Activated CD8-positive, alpha-beta T cell treated with anti-CD3 and anti-CD28 coated beads, Interleukin-2, amount 10 ng/mL, durations not matched to agents 7 days and 5 days (primary cell): ENCODE results near the gene CRMP1. TPM values are rescaled to one million over a fixed set of nuclear protein-coding genes. Genes with fewer than 3 reads are reported as not detected.
"Not testable (repeated sequence)": the region's sequence is repeated elsewhere in the genome, so short reads cannot be mapped to it uniquely, and the experiment has no call there.

Experiments used
- ATAC-seq: fragments of 150-1000 bp; cut with Tn5 transposase; one replicate; pipeline ENCODE4 v1.10.0; 2021; ENCODE audit warnings: moderate library complexity
- CTCF ChIA-PET: fragments of 350-600 bp; sonication (Branson Sonifier 250); formaldehyde crosslinking; loops from one replicate; lab custom pipeline; 2021; ENCODE audit warnings: antibody characterized with exemption; lab: Charles Lee
- POLR2A ChIA-PET: fragments of 350-600 bp; sonication (Branson Sonifier 250); formaldehyde crosslinking; loops from one replicate; lab custom pipeline; 2021; ENCODE audit warnings: antibody characterized with exemption; lab: Charles Lee
- DNase-seq: peaks from one replicate; pipeline ENCODE4 v3.0.0-alpha.2; 2020
- H3K27ac Mint-ChIP-seq: one replicate; pipeline ENCODE4 v1.8.0; 2021; ENCODE audit warnings: mild to moderate bottlenecking, mixed read lengths
- H3K27me3 Mint-ChIP-seq: one replicate; pipeline ENCODE4 v1.8.0; 2021; ENCODE audit warnings: low read depth, mixed read lengths
- H3K36me3 Mint-ChIP-seq: one replicate; pipeline ENCODE4 v1.8.0; 2021; ENCODE audit warnings: low read depth, mixed read lengths
- H3K4me1 Mint-ChIP-seq: one replicate; pipeline ENCODE4 v1.8.0; 2021; ENCODE audit warnings: low read depth, mixed read lengths
- H3K4me3 Mint-ChIP-seq: one replicate; pipeline ENCODE4 v1.8.0; 2021; ENCODE audit warnings: mild to moderate bottlenecking, mixed read lengths
- H3K9me3 Mint-ChIP-seq: one replicate; pipeline ENCODE4 v1.8.0; 2022; ENCODE audit warnings: mixed read lengths; ENCODE audit not compliant: insufficient read depth
- total RNA-seq, 2 experiments: library from RNA; stranded (reverse); gene quantifications; one replicate each; pipeline ENCODE4 v1.2.3, GENCODE V29; 2021

CRMP1 gene
- total RNA-seq, 2 experiments from 2014 or later, result not detected

DNA sequence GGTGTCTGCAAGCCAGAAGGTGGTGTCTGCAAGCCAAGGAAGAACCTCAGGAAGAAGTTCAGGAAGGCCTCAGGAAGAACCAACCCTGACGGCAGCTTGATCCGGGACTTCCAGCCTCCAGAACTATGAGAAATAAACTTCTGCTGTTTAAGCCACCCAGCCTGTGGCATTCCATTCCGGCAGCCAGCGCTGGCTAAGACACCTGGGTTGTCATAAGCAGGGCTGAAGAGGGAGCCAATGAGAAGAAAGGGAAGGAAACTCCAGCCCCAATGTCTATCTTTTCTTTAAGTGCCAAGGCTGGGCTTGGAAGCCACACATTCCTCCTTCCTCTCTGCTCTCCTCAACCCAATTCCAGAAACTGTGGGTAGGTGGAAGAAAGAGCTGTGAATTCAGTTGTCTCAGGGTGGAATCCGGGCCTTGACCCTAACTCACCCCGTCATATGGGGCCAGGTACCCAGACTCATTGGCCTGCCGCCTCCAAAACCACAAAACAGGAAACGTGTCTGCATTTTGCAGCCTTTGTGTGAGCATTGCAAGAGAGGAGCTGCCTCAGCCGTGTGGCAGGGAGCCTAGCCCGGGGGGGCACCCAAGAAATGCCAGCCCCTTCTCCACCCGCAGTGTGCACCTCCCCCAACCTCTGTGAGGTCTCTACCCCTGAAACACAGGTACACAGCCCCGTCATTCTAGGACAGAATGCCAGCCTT is 26.8 kb downstream of the CRMP1 start:
- no peaks in the 10 kb centered on the region for H3K9me3 Mint-ChIP-seq
- CTCF ChIA-PET, result no interaction called here
- H3K4me1 Mint-ChIP-seq, result peaks cover 43% of the 10 kb centered on the region
- no peaks in the 10 kb centered on the region for H3K36me3 Mint-ChIP-seq
- peak overlapping the region; percentile 18 for H3K27ac Mint-ChIP-seq
- no peak overlapping the region for H3K4me3 Mint-ChIP-seq
- DNase-seq, result peak; percentile 40
- POLR2A ChIA-PET, result no interaction called here
- H3K27me3 Mint-ChIP-seq, result peaks cover 8% of the 10 kb centered on the region
- peak; percentile 64 for ATAC-seq

DNA sequence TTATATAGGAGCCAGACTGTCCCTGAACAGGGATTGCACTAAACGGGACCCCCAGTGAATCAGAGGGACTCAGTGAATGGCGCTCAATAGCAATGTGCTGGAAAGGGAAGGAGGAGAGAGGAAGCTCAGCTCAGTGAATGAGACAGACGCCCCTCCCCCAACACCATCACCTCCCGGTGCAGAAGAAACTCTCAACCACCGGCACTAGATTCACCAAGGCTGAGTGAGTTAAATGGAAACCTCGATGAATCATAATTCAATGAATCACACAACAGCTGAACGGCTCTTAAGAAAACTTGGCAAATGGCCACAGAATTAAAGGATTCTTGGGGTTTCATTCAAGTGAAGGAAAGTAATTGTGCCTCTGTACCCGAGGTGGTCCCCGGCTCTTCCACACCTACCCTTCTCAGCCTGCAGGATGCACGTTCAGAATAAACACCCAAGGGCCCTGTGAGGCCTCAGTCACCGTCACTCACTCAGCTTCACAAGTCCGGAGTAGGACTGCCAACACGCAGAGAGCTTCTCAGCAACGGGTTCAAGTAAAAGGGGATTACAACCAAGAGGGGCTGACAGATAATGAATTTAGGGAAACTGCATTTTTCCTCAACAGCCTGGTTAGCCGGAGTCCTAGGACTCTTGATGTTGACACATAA is 29.3 kb downstream of the CRMP1 start:
- CTCF ChIA-PET, result no interaction called here
- no peaks in the 10 kb centered on the region for H3K9me3 Mint-ChIP-seq
- POLR2A ChIA-PET, result no interaction called here
- H3K27ac Mint-ChIP-seq, result no peak overlapping the region
- H3K27me3 Mint-ChIP-seq, result peaks cover 2% of the 10 kb centered on the region
- H3K4me3 Mint-ChIP-seq, result no peak overlapping the region
- H3K36me3 Mint-ChIP-seq, result no peaks in the 10 kb centered on the region
- ATAC-seq, result peak; percentile 74
- peaks cover 35% of the 10 kb centered on the region for H3K4me1 Mint-ChIP-seq
- peak; percentile 66 for DNase-seq

DNA sequence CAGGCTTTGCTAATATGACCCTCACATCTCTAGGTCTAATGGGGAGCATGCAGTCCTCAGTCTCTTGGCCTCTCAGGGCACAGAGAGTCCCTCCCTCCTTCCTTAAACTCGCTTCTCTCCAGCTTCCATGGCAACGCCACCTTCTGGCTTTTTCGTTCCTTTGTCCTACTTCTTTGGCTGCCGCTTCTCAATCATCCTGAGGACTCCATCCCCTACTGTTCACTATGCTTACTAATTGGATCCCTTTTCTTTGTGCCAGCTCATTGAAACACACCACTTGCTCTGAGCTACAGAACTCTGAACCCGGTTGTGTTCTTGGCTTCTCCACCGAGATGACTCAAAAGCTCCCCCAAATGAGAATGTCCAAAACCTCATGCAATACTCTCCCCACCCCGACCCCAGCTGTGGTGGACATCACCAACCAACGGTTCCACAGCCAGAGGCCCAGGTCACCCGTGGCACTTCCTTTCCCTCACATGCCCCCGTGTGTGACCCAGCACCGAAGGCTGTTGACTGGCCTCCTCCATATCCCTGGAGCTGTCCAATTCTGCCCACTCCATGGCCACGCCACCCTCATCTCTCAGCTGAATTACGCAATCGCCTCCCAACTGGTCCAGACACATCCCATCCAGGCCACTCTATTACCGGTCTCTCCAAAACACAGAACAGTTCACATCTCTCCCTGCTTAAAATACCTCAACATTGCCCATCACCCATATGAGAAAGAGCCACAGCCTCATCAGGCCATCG is 34.7 kb downstream of the CRMP1 start:
- Mint-ChIP-seq H3K9me3 (no peaks in the 10 kb centered on the region), H3K27me3 (no peaks in the 10 kb centered on the region), H3K4me3 (no peak overlapping the region), H3K36me3 (no peaks in the 10 kb centered on the region), H3K4me1 (peaks cover 1% of the 10 kb centered on the region), H3K27ac (no peak overlapping the region)
- POLR2A ChIA-PET, result interaction anchor here (0.6 kb wide), 1 partner anchor 434 kb away, joined by 3 read pairs; no protein-coding TSS in a partner anchor
- CTCF ChIA-PET, result no interaction called here
- no peak for DNase-seq
- no peak for ATAC-seq

DNA sequence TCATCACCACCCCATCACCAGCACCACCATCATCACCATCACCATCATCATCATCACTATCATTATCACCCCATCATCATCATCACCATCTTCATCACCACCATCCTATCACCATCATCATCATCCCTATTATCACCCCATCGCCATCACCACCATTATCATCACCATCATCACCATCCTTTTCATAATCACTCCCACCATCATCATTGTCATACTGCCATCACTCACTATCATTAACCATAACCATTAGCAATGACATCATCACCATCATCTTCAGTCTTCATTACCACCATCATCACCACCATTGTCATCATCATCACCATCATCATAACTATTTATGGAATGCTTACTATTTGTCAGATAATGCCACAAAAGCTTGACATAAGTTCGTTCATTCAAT is 35.7 kb downstream of the CRMP1 start:
- Mint-ChIP-seq H3K27ac (no peak overlapping the region), H3K4me1 (no peaks in the 10 kb centered on the region), H3K9me3 (no peaks in the 10 kb centered on the region), H3K27me3 (no peaks in the 10 kb centered on the region), H3K36me3 (no peaks in the 10 kb centered on the region), H3K4me3 (no peak overlapping the region)
- no peak for ATAC-seq
- ChIA-PET CTCF (no interaction called here), POLR2A (interaction anchor here (0.6 kb wide), 1 partner anchor 435 kb away, joined by 3 read pairs; no protein-coding TSS in a partner anchor)
- DNase-seq, result no peak

DNA sequence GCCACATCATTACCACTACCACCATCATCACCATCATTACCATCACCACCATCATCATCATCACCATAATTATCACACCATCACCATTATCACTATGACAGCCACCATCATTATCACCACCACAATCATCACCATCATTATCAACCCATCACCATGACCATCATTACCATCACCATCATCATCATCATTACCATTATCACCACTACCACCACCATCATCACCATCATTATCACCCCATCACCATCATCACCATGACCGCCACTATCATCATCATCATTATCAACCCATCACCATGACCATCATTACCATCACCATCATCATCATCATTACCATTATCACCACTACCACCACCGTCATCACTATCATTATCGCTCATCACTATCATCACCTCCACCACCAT is 36.5 kb downstream of the CRMP1 start:
- POLR2A ChIA-PET, result not testable (repeated sequence)

DNA sequence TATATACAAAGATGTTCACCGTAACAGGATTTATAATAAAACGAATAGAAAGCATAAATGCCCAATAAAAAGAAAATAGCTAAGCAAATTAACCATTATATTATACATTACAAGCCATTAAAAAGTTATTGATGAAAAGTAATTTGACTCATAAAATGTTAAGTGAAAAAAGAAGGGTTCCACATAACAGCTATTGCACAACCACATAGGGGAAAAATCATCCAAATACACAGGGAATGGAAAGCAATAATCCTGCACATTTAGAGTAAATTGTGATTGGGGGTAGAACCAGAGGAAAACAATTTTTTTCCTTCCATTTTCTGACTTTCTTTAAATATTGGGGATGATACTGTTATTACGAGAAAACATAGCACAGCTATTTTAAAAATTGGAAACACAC is 38.0 kb downstream of the CRMP1 start:
- H3K9me3 Mint-ChIP-seq, result no peaks in the 10 kb centered on the region
- H3K4me3 Mint-ChIP-seq, result no peak overlapping the region
- ATAC-seq (no peak), DNase-seq (no peak)
- ChIA-PET CTCF (no interaction called here), POLR2A (no interaction called here)
- H3K4me1 Mint-ChIP-seq, result no peaks in the 10 kb centered on the region
- no peaks in the 10 kb centered on the region for H3K27me3 Mint-ChIP-seq
- H3K36me3 Mint-ChIP-seq, result no peaks in the 10 kb centered on the region
- H3K27ac Mint-ChIP-seq, result no peak overlapping the region

More for the DNA sequence above, 36.5 kb downstream of the CRMP1 start:
- H3K4me1 Mint-ChIP-seq, DNase-seq, H3K9me3 Mint-ChIP-seq, ATAC-seq, H3K27me3 Mint-ChIP-seq, H3K27ac Mint-ChIP-seq, H3K36me3 Mint-ChIP-seq, H3K4me3 Mint-ChIP-seq, CTCF ChIA-PET: not testable (repeated sequence)

DNA sequence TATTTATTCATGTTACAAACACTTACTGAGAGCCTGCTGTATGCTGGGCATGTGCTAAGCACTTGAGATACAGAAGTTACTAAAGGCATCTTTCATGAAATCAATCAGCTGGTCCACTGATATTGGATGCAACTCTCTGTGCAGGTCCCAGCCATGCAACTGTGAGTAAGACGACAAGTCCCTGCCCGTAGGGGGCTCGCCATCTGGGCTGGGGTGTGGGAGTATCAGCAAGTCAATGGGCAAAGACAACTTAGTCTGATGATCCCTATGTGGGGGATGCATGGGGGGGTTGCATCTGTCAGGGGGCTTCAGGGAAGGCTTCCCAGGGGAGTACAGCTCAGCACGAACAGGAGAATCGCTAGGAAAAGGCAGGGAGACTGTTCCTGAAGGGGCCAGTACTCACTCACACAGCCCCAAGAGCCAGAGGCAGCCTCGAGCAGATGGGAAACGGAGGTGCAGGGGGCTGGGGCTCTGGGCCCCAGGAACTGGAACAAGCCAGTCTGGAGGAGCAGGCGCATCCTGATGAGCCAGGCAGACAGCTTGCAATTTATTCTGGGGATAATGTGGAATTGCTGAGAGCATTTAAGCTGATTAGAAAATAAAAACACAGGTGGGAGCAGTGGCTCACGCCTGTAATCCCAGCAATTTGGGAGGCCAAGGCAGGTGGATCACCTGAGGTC is 40.2 kb downstream of the CRMP1 start:
- Mint-ChIP-seq H3K27ac (no peak overlapping the region), H3K4me3 (no peak overlapping the region), H3K27me3 (peaks cover 4% of the 10 kb centered on the region), H3K4me1 (no peaks in the 10 kb centered on the region), H3K36me3 (no peaks in the 10 kb centered on the region), H3K9me3 (no peaks in the 10 kb centered on the region)
- ATAC-seq (no peak), DNase-seq (no peak)
- POLR2A ChIA-PET, result no interaction called here
- CTCF ChIA-PET, result no interaction called here

DNA sequence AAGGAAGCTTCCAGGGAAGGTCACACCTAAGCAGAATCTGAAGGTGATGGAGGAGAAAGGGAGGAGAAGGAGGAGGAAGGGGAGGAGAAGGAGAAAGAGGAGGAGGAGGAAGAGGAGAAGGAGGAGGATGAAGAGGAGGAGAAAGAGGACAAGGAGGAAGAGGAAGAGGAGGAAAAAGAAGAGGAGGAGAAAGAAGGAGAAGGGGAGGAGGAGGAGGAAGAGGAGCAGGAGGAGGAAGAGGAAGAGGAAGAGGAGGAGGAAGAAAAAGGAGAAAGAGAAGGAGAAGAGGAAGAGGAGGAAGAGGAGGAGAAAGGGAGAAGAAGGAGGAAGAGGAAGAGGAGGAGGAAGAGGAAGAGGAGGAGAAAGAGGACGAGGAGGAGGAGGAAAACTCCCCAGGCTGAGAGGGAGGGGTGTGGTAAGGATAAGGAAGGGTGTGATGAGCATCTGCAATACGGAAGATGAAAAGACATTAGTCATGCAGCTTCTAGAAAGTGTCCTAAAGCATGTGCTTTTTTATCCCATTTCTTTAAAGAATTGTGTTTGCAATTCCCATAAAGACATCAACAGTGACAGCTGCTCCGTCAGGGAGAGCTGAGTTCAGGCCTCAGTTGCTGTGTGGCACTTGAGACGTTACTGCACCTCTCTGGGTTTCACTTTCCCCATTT is 41.1 kb downstream of the CRMP1 start:
- CTCF ChIA-PET, result no interaction called here
- peaks cover 4% of the 10 kb centered on the region for H3K27me3 Mint-ChIP-seq
- no peaks in the 10 kb centered on the region for H3K4me1 Mint-ChIP-seq
- DNase-seq, result no peak
- POLR2A ChIA-PET, result no interaction called here
- no peaks in the 10 kb centered on the region for H3K36me3 Mint-ChIP-seq
- H3K4me3 Mint-ChIP-seq, result no peak overlapping the region
- H3K9me3 Mint-ChIP-seq, result no peaks in the 10 kb centered on the region
- no peak for ATAC-seq
- H3K27ac Mint-ChIP-seq, result no peak overlapping the region

DNA sequence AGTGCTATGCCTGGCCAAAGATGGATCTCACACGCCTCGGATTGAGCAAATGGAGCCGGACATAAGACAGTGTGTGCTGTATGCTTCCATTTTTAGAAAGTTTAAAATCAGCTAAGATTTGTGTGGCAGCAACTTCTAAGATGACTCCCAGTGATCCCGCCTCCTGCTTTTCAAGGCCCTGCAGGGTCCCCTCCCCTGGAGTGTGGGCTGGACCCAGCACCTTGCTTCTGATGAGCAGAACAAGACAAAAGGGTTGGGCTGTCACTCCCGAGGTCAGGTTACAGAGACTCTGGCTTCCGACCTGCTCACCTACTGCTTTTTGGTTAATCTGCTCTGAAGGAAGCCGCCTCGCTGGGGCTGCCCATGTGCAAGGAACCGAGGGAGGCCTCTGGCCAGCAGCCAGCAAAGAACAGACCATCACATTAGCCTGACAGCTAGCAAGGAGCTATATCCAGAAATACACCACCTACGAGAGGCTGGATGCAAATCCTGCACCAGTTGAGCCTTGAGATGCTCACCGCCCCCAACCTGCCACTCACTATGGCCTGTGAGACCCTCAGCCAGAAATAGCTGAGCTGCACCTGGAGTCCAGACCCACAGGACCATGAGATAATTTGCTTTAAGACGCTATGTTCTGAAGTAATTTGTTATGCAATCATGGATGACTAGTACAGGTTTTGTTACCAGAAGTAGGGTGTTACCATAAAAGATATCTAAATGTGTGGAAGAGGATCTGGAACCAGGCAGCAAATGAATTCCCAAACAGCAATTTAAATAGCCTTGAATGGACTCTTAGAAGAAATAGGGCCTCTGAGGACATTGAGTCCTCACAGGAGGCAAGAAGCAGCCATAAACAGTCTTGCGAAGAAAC is 47.6 kb downstream of the CRMP1 start:
- no peaks in the 10 kb centered on the region for H3K9me3 Mint-ChIP-seq
- no peak overlapping the region for H3K27ac Mint-ChIP-seq
- H3K36me3 Mint-ChIP-seq, result no peaks in the 10 kb centered on the region
- H3K4me1 Mint-ChIP-seq, result no peaks in the 10 kb centered on the region
- ChIA-PET CTCF (no interaction called here), POLR2A (no interaction called here)
- ATAC-seq, result no peak
- H3K4me3 Mint-ChIP-seq, result no peak overlapping the region
- no peak for DNase-seq
- H3K27me3 Mint-ChIP-seq, result peaks cover 4% of the 10 kb centered on the region

DNA sequence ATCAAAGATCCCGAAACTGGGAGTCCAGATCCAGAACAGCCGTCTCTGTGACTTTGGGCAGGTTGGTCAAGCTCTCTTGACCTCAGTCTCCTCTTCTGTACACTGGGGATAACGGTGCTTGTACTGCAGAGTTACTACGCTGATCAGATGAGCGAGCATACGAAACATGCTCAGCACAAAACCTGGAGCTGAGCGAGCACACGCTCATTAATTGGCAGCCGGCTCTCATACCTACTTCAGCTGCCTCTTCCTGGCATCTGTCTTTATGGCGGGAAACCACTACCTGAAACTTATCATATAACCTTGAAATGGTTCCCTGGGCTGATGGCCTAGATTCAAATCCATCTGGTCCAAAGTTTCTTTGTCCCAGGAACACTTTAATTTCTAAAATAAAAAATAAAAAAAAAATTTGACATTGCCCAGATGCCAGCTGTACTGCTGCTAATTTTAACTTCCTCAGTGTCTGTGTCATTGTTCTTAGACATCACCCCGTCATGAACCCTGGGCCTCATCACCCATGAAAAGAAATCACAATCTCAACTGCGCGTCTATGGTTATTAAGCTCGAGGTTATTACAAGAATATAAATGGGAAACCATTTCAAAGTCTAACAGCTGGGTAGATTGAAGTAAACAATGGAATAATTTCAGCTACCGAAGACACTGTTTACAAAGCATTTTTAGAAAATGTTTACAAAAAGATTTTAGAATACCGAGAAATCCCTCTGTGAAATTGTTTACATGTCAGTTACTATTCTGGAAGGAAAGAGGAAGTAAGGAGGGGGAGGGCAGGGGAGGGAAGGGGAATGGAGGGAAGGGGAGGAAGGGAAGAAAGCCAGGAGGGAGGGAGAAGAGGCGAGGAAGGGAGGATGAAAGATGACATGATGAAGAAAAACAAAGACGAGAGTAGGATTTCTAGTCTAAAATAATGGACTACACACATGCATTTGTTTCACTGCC is 49.0 kb downstream of the CRMP1 start:
- Mint-ChIP-seq H3K4me1 (no peaks in the 10 kb centered on the region), H3K27ac (no peak overlapping the region), H3K27me3 (peaks cover 2% of the 10 kb centered on the region), H3K4me3 (no peak overlapping the region), H3K36me3 (no peaks in the 10 kb centered on the region), H3K9me3 (no peaks in the 10 kb centered on the region)
- ChIA-PET CTCF (no interaction called here), POLR2A (no interaction called here)
- ATAC-seq (no peak), DNase-seq (no peak)
